ENCODE measurements around the gene CRIM1. TPM values are rescaled to one million over a fixed set of nuclear protein-coding genes. Genes with fewer than 3 reads are reported as not detected.

Gene CRIM1
- total RNA-seq, 1 experiment from 2014 or later: 27.6 TPM

- Histone ChIP-seq H2BK12ac (ENCODE audit: insufficient read length, low read depth, low read length) (no peak overlapping the region), H4K91ac (ENCODE audit: insufficient read length, low read depth, low read length) (no peak overlapping the region), H3K4ac (ENCODE audit: low read depth, low read length) (no peak overlapping the region; the same call in 1 of the 2 replicates), H3K4me2 (ENCODE audit: insufficient read depth, insufficient read length, low read length) (no peak overlapping the region), H3K23ac (ENCODE audit: insufficient read length, low read depth, low read length) (no peak overlapping the region), H3K4me1 (ENCODE audit: insufficient read depth, low read length) (peaks cover 8% of the 10 kb centered on the region; the same call in 1 of the 2 replicates), H3T11ph (ENCODE audit: low read length) (no peak overlapping the region), H3K14ac (ENCODE audit: insufficient read depth, low read length) (no peak overlapping the region), H2AK5ac (ENCODE audit: insufficient read length, low read length) (no peak overlapping the region), H3K79me2 (ENCODE audit: insufficient read depth, low read length) (peaks cover 14% of the 10 kb centered on the region; the same call in 1 of the 2 replicates), H2BK20ac (ENCODE audit: low read depth, low read length, poor library complexity, severe bottlenecking) (no peak overlapping the region), H4K8ac (replicated peaks; ENCODE audit: insufficient read length, low read depth, low read length) (no peak overlapping the region), H3K27me3 (ENCODE audit: insufficient read depth, low read length) (no peaks in the 10 kb centered on the region), H3K9me3 (ENCODE audit: control insufficient read depth, low read depth, low read length) (no peaks in the 10 kb centered on the region), H3K27ac (ENCODE audit: insufficient read length, low read depth, low read length) (no peak overlapping the region), H2AFZ (ENCODE audit: low read length) (no peak overlapping the region), H3K56ac (ENCODE audit: insufficient read length, low read depth, low read length) (no peak overlapping the region), H3K9ac (ENCODE audit: extremely low read depth, insufficient read length, low read length) (no peak overlapping the region), H3K18ac (ENCODE audit: insufficient read length, low read depth, low read length) (no peak overlapping the region), H3K23me2 (ENCODE audit: insufficient read length, low read depth, low read length, poor library complexity, severe bottlenecking) (no peaks in the 10 kb centered on the region), H3K79me1 (ENCODE audit: insufficient read depth, low read depth, low read length, poor library complexity, severe bottlenecking) (peaks cover 5% of the 10 kb centered on the region), H4K5ac (ENCODE audit: insufficient read length, low read depth, low read length) (no peak overlapping the region), H2BK5ac (ENCODE audit: insufficient read length, low read length) (no peak overlapping the region), H2BK15ac (ENCODE audit: low read depth, low read length) (no peak overlapping the region), H4K20me1 (ENCODE audit: control insufficient read depth, insufficient read depth, insufficient read length) (no peaks in the 10 kb centered on the region), H2BK120ac (ENCODE audit: low read depth, low read length, poor library complexity, severe bottlenecking) (no peak overlapping the region)
- DNase-seq: no peak
- TF ChIP-seq CTCF (conservative IDR thresholded peaks at IDR 0.05): no peak
- peaks cover 26 to 34% of the 10 kb centered on the region in 2 experiments for H3K4me1 Mint-ChIP-seq
- no peak overlapping the region for H3K4me3 Mint-ChIP-seq
- no peaks in the 10 kb centered on the region for H3K27me3 Mint-ChIP-seq (ENCODE audit: low read depth)
- WGBS (ENCODE audit: extremely low coverage, insufficient read length, low lambda C conversion rate): no CpG with 5 or more reads among the region's 4 CpGs
- peaks cover 0 to 7% (median 3%) of the 10 kb centered on the region in 3 experiments; a peak in 1 of 7 replicates for H3K36me3 Mint-ChIP-seq (ENCODE audit: insufficient read depth in 1 of 3, low read depth in 3 of 3)
- H3K9me3 Mint-ChIP-seq: no peaks in the 10 kb centered on the region
- peak overlapping the region; percentile 31 to 51 (median 31); a peak in 5 of 7 replicates for H3K27ac Mint-ChIP-seq
Measured at GRCh38 chr2:36393738-36394256, 38.2 kb downstream of the CRIM1 start.
